Measurements from ENCODE around the gene FAXDC2.

GRCh38 chr5:154780128-154780527, 70.3 kb downstream of the FAXDC2 start:
- TF ChIP-seq CTCF (IDR thresholded peaks at IDR 0.05) (no peak), EP300 (IDR thresholded peaks at IDR 0.05) (no peak), POLR2A (IDR thresholded peaks at IDR 0.05) (no peak)

All from ovary (tissue), 3 donors.